Gastroesophageal sphincter (tissue), 4 donors: Measurements from ENCODE around the gene ATP11A. TPM values are rescaled to one million over a fixed set of nuclear protein-coding genes. Genes with fewer than 3 reads are reported as not detected.
A peak's percentile ranks its signal among the peaks of the same experiment; 100 is the strongest.

ENCODE experiments used
- ATAC-seq: fragments of 150-250 bp; one replicate; pipeline ENCODE4 v1.9.1; 2016; ENCODE audit warnings: mild to moderate bottlenecking, moderate library complexity
- H3K27ac ChIP-seq, 4 donors: fragments of 200-600 bp; sonication (generic) in 3 of 4; 1 replicate in 3 of 4; 2 replicates in 1 of 4; pipeline ENCODE4 v1.5.1; 2016 to 2019
- H3K27me3 ChIP-seq: fragments of 200-600 bp; sonication (generic); one replicate; pipeline ENCODE4 v1.5.1; 2019
- H3K36me3 ChIP-seq, 2 donors: fragments of 200-600 bp; sonication (generic); one replicate each; pipeline ENCODE4 v1.5.1; 2019; ENCODE audit warnings: control low read depth in 1 of 2
- H3K4me1 ChIP-seq, 3 donors: fragments of 200-600 bp; sonication (generic); 1 replicate in 2 of 3; 2 replicates in 1 of 3; pipeline ENCODE4 v1.5.1; 2016 to 2019; ENCODE audit warnings: control low read depth in 2 of 3
- H3K4me3 ChIP-seq, 2 donors: fragments of 200-600 bp; sonication (generic); one replicate each; pipeline ENCODE4 v1.5.1; 2019; ENCODE audit warnings: mild to moderate bottlenecking in 1 of 2, moderate library complexity in 1 of 2
- H3K9me3 ChIP-seq, 3 donors: fragments of 200-600 bp; sonication (generic); one replicate each; pipeline ENCODE4 v1.5.1; 2017 to 2019; ENCODE audit warnings: control low read depth in 2 of 3
- EP300 ChIP-seq: sonication (generic); formaldehyde crosslinking; IDR thresholded peaks from one replicate; pipeline ENCODE4 v1.6.1; 2017; ENCODE audit warnings: antibody characterized with exemption, mild to moderate bottlenecking
- POLR2A ChIP-seq, 2 donors: fragments of 450-650 bp; IDR thresholded peaks; one replicate each; pipeline ENCODE4 v1.6.1; 2017; ENCODE audit warnings: antibody characterized with exemption in 2 of 2, mild to moderate bottlenecking in 2 of 2, moderate library complexity in 1 of 2
- POLR2AphosphoS5 ChIP-seq: sonication (generic); formaldehyde crosslinking; IDR thresholded peaks from one replicate; pipeline ENCODE4 v1.6.1; 2017; ENCODE audit warnings: antibody characterized with exemption
- WGBS, 2 donors: methylation state at CpG; one replicate each; pipeline ENCODE4 v1.1.5; 2018; ENCODE audit warnings: low coverage in 1 of 2; 5-methylcytosine and 5-hydroxymethylcytosine counted together
- total RNA-seq, 4 donors: library from RNA; depleted of rRNA; stranded (reverse); fragments of >200 nt; gene quantifications; one replicate each; pipeline ENCODE4 v1.1.0, GENCODE V29; 2016
- TF ChIP-seq, protein P1 (sequence below), 4 experiments: fragments of 200-600 bp in 2 of 4; fragments of 450-650 bp in 2 of 4; sonication (generic) in 1 of 4; IDR thresholded peaks; one replicate each; pipeline ENCODE4 v1.5.1; 2017 to 2019; ENCODE audit warnings: antibody characterized with exemption in 4 of 4, mild to moderate bottlenecking in 2 of 4, moderate library complexity in 2 of 4

ATP11A gene
- total RNA-seq, 4 donors from 2014 or later: 12.9 to 21.7 (median 17.1) TPM

DNA sequence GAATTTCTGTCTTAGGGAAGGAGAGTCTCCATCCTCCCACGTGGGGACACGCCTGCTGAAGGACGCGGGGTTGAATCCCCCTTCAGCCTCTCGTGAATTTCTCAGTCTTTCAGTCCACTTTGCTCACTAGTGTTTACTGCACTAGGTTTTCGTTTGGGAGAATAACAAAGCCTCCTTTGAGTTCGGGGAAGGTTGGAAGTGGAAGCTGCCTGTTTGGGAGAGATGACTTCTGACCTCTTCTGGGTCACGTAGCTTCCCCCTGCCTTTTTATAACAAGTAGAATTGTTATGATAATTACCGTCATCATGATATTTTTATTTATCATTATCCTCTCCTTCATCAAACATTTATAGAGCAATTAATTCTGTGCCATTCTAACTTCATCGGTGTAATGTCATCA lies 60.7 kb downstream of the ATP11A start:
- H3K27ac ChIP-seq: no peak overlapping the region
- 87 to 90% methylated on average over 6 to 10 of the region's 10 CpGs for WGBS, 2 donors
- peaks cover 0 to 20% (median 0%) of the 10 kb centered on the region in 3 donors for H3K4me1 ChIP-seq
- ATAC-seq: no peak
- no peaks in the 10 kb centered on the region for H3K9me3 ChIP-seq
- no peaks in the 10 kb centered on the region for H3K36me3 ChIP-seq
- TF ChIP-seq POLR2A (IDR thresholded peaks at IDR 0.05) (no peak), EP300 (no peak)
- TF ChIP-seq, protein P1, sequence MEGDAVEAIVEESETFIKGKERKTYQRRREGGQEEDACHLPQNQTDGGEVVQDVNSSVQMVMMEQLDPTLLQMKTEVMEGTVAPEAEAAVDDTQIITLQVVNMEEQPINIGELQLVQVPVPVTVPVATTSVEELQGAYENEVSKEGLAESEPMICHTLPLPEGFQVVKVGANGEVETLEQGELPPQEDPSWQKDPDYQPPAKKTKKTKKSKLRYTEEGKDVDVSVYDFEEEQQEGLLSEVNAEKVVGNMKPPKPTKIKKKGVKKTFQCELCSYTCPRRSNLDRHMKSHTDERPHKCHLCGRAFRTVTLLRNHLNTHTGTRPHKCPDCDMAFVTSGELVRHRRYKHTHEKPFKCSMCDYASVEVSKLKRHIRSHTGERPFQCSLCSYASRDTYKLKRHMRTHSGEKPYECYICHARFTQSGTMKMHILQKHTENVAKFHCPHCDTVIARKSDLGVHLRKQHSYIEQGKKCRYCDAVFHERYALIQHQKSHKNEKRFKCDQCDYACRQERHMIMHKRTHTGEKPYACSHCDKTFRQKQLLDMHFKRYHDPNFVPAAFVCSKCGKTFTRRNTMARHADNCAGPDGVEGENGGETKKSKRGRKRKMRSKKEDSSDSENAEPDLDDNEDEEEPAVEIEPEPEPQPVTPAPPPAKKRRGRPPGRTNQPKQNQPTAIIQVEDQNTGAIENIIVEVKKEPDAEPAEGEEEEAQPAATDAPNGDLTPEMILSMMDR (IDR thresholded peaks at IDR 0.05): no peak
- H3K4me3 ChIP-seq: no peak overlapping the region
- no peaks in the 10 kb centered on the region for H3K27me3 ChIP-seq

DNA sequence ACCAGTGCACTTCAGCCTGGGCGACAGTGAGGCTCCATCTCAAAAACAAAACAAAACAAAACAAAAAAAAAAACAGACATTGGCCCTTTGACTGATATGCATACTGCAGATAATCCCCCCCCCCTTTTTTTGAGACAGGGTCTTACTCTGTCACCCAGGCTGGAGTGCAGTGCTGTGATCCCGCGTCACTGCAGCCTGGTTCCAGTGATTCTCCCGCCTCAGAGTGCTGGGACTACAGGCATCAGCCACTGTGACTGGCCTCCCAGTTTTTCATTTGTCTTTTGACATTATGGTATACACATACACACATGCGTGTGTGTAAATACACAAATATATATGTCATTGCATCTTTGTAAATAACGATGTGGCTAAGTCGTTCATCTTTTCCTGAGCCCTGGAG lies 61.8 kb downstream of the ATP11A start:
- ATAC-seq: no peak
- Histone ChIP-seq H3K27me3 (no peaks in the 10 kb centered on the region), H3K4me3 (no peak overlapping the region), H3K36me3 (no peaks in the 10 kb centered on the region), H3K27ac (no peak overlapping the region), H3K9me3 (no peaks in the 10 kb centered on the region), H3K4me1 (peaks cover 0 to 20% (median 0%) of the 10 kb centered on the region in 3 donors)
- TF ChIP-seq, protein P1 (IDR thresholded peaks at IDR 0.05): no peak
- no peak for TF ChIP-seq EP300
- TF ChIP-seq POLR2AphosphoS5: no peak
- no peak for TF ChIP-seq POLR2A (IDR thresholded peaks at IDR 0.05)
- WGBS, 2 donors: 99 to 100% methylated on average over 3 to 7 of the region's 7 CpGs

DNA sequence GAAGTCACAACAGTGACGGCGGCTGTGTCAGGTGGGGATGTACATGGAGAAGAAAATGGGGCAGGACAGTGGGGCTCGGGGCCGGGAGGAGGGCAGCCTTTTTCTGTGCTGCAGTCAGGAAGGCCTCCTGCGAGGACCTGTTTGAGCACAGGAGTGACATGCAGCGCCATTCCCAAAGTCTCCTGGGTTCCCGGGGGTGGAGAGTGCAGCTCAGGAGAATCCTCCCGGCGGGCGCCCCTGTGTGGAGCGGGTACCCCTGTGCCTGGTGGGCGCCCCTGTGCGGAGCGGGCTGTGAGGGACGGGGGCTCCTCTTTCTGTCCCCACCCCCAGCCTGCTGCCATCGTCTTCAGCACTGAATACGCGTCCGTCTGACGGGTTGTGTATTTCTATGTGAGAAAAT lies 62.4 kb downstream of the ATP11A start:
- ATAC-seq: no peak
- TF ChIP-seq, protein P1 (IDR thresholded peaks at IDR 0.05): no peak
- TF ChIP-seq POLR2AphosphoS5 (no peak), POLR2A (IDR thresholded peaks at IDR 0.05) (no peak), EP300 (no peak)
- Histone ChIP-seq H3K27me3 (no peaks in the 10 kb centered on the region), H3K36me3 (no peaks in the 10 kb centered on the region), H3K27ac (no peak overlapping the region), H3K4me1 (peaks cover 0 to 20% (median 0%) of the 10 kb centered on the region in 3 donors), H3K9me3 (no peaks in the 10 kb centered on the region), H3K4me3 (no peak overlapping the region)
- 91 to 97% methylated on average over 12 to 15 of the region's 20 CpGs for WGBS, 2 donors

DNA sequence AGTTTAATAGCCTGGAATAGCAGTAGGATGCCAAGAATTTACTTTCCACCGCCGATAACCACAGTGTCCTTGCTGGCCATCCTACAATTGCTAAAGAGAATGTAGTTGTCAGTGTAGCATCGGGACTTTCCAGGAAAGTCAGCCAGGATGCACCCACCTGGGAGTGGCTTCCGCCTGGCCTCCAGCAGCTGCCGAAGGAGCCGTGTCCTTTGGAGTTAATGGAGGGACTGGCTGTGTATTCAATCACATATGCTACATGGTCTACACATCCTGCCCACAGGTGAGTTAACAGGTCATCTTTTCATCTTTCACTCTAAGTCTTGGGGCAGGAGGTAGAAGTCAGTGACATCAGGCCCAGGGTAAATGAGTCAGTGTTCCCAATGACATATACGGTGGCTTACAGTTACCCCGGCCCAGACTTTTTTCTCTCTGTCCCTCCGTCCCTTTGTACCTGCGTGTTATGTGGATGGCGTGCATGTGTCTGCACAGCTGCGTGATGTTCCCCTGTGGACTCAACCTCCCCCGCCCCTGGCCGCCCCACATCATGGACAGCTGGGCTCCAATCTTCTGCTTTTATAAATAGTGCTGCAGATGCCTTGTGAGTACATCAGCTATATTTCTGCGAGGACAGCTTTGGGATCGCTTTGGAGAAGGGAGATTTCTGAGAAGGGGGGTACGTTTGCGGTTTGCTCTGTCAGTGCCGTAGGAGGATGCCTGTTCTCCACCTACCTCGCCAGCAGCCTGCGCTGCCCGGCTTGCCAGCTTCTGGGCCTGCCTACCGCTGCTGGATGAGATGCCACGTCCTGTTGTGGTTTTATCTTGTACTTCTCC lies 63.1 kb downstream of the ATP11A start:
- Histone ChIP-seq H3K27me3 (no peaks in the 10 kb centered on the region), H3K27ac (peak overlapping the region in 1 of 4 donors; percentile 31), H3K4me1 (peaks cover 0 to 20% (median 0%) of the 10 kb centered on the region in 3 donors), H3K9me3 (no peaks in the 10 kb centered on the region), H3K36me3 (no peaks in the 10 kb centered on the region), H3K4me3 (no peak overlapping the region)
- no peak for TF ChIP-seq EP300
- no peak for TF ChIP-seq POLR2AphosphoS5
- WGBS, 2 donors: 63 to 69% methylated on average over 6 to 20 of the region's 24 CpGs
- ATAC-seq: no peak

DNA sequence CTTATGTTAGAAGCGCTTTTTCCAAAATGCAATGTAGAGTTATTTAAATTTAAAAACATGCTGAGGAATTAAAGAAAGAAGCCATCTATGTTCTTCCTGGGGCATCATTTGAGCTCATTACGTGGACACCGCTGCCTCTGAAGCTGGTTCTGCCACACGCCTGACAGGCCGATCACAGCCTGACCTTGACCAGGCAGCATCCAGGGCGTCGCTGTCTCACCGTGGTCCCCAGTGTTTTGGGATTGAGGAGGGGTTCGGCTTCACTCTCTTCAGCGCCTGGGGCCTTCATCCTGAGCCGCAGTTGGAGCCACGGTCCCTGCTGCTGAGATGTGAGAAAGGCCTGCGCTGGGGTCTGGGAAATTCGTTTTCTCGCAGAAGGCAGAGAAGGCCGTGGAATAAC lies 64.0 kb downstream of the ATP11A start:
- Histone ChIP-seq H3K9me3 (no peaks in the 10 kb centered on the region), H3K27me3 (no peaks in the 10 kb centered on the region), H3K4me1 (peaks cover 0 to 20% (median 0%) of the 10 kb centered on the region in 3 donors), H3K27ac (no peak overlapping the region), H3K4me3 (no peak overlapping the region), H3K36me3 (no peaks in the 10 kb centered on the region)
- 80 to 100% methylated on average over 1 to 9 of the region's 16 CpGs for WGBS, 2 donors
- no peak for TF ChIP-seq POLR2AphosphoS5
- TF ChIP-seq POLR2A (IDR thresholded peaks at IDR 0.05): no peak
- ATAC-seq: no peak
